SU-DHL-6 (cell line): ENCODE results near the gene CDC42EP1.
"Not testable (repeated sequence)": the region's sequence is repeated elsewhere in the genome, so short reads cannot be mapped to it uniquely, and the experiment has no call there.

Experiments
- H2AFZ ChIP-seq: fragments of 200-600 bp; sonication (generic); 2 replicates; pipeline ENCODE4 v1.6.1; 2014; ENCODE audit warnings: low read depth, mild to moderate bottlenecking, moderate library complexity, mixed read lengths, antibody characterized with exemption, low read length; ENCODE audit not compliant: severe bottlenecking
- H3F3A ChIP-seq: fragments of 200-600 bp; shearing (Covaris generic); 2 replicates; pipeline ENCODE4 v1.6.0; 2016; ENCODE audit warnings: antibody characterized with exemption, mild to moderate bottlenecking; ENCODE audit not compliant: insufficient read depth
- H3K27ac ChIP-seq: fragments of 200-600 bp; sonication (generic); 2 replicates; pipeline ENCODE4 v1.5.1; 2016; ENCODE audit warnings: low read depth, mild to moderate bottlenecking, low read length, moderate library complexity, mixed read lengths
- H3K27me3 ChIP-seq: fragments of 200-600 bp; sonication (generic), shearing (Covaris generic); 2 replicates; pipeline ENCODE4 v1.6.0; 2014; ENCODE audit warnings: mild to moderate bottlenecking, low read length
- H3K36me3 ChIP-seq: fragments of 200-600 bp; sonication (generic); 2 replicates; pipeline ENCODE4 v1.6.1; 2014; ENCODE audit warnings: mild to moderate bottlenecking, low read length, mixed read lengths
- H3K4me2 ChIP-seq: fragments of 300-600, 200-600 bp; shearing (Covaris generic), sonication (generic); 2 replicates; pipeline ENCODE4 v1.6.0; 2014; ENCODE audit warnings: low read length, low read depth, mild to moderate bottlenecking; ENCODE audit not compliant: poor library complexity, severe bottlenecking
- H3K4me3 ChIP-seq: fragments of 200-600 bp; sonication (generic); 2 replicates; pipeline ENCODE4 v1.5.1; 2014; ENCODE audit warnings: antibody characterized with exemption, low read length, mild to moderate bottlenecking, mixed read lengths; ENCODE audit not compliant: insufficient read depth, poor library complexity, severe bottlenecking
- H3K79me2 ChIP-seq: fragments of 200-600 bp; sonication (generic); 2 replicates; pipeline ENCODE4 v1.6.1; 2014; ENCODE audit warnings: mild to moderate bottlenecking, low read length, moderate library complexity; ENCODE audit not compliant: insufficient read depth
- H3K9ac ChIP-seq: fragments of 200-600 bp; sonication (generic); 2 replicates; pipeline ENCODE4 v1.7.0; 2014; ENCODE audit warnings: mild to moderate bottlenecking, low read length
- H3K9me2 ChIP-seq: fragments of 200-600 bp; sonication (generic); replicated peaks from 2 replicates; pipeline ENCODE4 v1.6.1; 2014; ENCODE audit warnings: low read length; ENCODE audit not compliant: insufficient read depth
- H3K9me3 ChIP-seq: fragments of 200-600 bp; sonication (generic); 2 replicates; pipeline ENCODE4 v1.6.1; 2014; ENCODE audit warnings: low read length, mixed read lengths; ENCODE audit not compliant: insufficient read depth
- H4K20me1 ChIP-seq: fragments of 200-600 bp; sonication (generic); 2 replicates; pipeline ENCODE4 v1.6.1; 2014; ENCODE audit warnings: low read depth, mild to moderate bottlenecking, antibody characterized with exemption, low read length, moderate library complexity, mixed read lengths
- CTCF ChIP-seq: fragments of 200-600 bp; sonication (generic); IDR thresholded peaks from one replicate; pipeline ENCODE4 v1.5.1; 2017; ENCODE audit warnings: antibody characterized with exemption, mild to moderate bottlenecking, low read length, moderate library complexity; ENCODE audit not compliant: insufficient read depth, poor library complexity, severe bottlenecking
- EZH2phosphoT487 ChIP-seq: fragments of 200-600 bp; sonication (generic), shearing (Covaris generic); conservative IDR thresholded peaks from 2 replicates; pipeline ENCODE4 v1.6.1; 2018; ENCODE audit warnings: mild to moderate bottlenecking, antibody characterized with exemption, low read length, moderate library complexity, mixed read lengths

CDC42EP1 gene

GRCh38 chr22:37525746-37526350, 34.4 kb upstream of the CDC42EP1 start:
- no peak overlapping the region for H3K4me3 ChIP-seq
- no peak overlapping the region for H3K9ac ChIP-seq
- H2AFZ ChIP-seq = no peak overlapping the region
- no peaks in the 10 kb centered on the region for H3K79me2 ChIP-seq
- no peak overlapping the region for H3K4me2 ChIP-seq
- H3K27me3 ChIP-seq = no peaks in the 10 kb centered on the region
- no peaks in the 10 kb centered on the region for H3F3A ChIP-seq
- no peak for TF ChIP-seq CTCF
- no peak for TF ChIP-seq EZH2phosphoT487
- H3K9me2 ChIP-seq = no peaks in the 10 kb centered on the region
- H3K36me3 ChIP-seq = no peaks in the 10 kb centered on the region
- H3K27ac ChIP-seq = no peak overlapping the region
- H4K20me1 ChIP-seq = no peaks in the 10 kb centered on the region
- no peaks in the 10 kb centered on the region for H3K9me3 ChIP-seq

GRCh38 chr22:37526376-37526775, 33.9 kb upstream of the CDC42EP1 start:
- Histone ChIP-seq H2AFZ (no peak overlapping the region), H3K9ac (no peak overlapping the region), H3K9me2 (no peaks in the 10 kb centered on the region), H3K27ac (no peak overlapping the region), H3K4me3 (no peak overlapping the region), H3K27me3 (no peaks in the 10 kb centered on the region), H3K4me2 (no peak overlapping the region), H3F3A (no peaks in the 10 kb centered on the region), H3K36me3 (no peaks in the 10 kb centered on the region), H3K79me2 (no peaks in the 10 kb centered on the region), H4K20me1 (no peaks in the 10 kb centered on the region), H3K9me3 (no peaks in the 10 kb centered on the region)
- no peak for TF ChIP-seq EZH2phosphoT487
- TF ChIP-seq CTCF = no peak

- not testable (repeated sequence) for H3K27ac ChIP-seq, H3K79me2 ChIP-seq, H3K9me3 ChIP-seq, H3K27me3 ChIP-seq, H2AFZ ChIP-seq, H3F3A ChIP-seq, H3K36me3 ChIP-seq, H3K9ac ChIP-seq, H4K20me1 ChIP-seq, H3K4me2 ChIP-seq, H3K9me2 ChIP-seq, H3K4me3 ChIP-seq
Measured at GRCh38 chr22:37527081-37527752, 33.1 kb upstream of the CDC42EP1 start.

GRCh38 chr22:37527952-37528351, 32.3 kb upstream of the CDC42EP1 start:
- H3K79me2 ChIP-seq, H3K4me3 ChIP-seq, H3K9ac ChIP-seq, H3K27ac ChIP-seq, H3K36me3 ChIP-seq, H2AFZ ChIP-seq, H3K9me3 ChIP-seq, H3K9me2 ChIP-seq, H3K27me3 ChIP-seq, H4K20me1 ChIP-seq, H3F3A ChIP-seq, H3K4me2 ChIP-seq: not testable (repeated sequence)
